Measurements from ENCODE around the gene PTP4A2.

Gene PTP4A2

GRCh38 chr1:31881688-31882000, 56.5 kb downstream of the PTP4A2 start:
- no peaks in the 10 kb centered on the region for H3K36me3 ChIP-seq (ENCODE audit: insufficient read depth, low read length)
- H3K27me3 ChIP-seq (ENCODE audit: insufficient read depth, low read length), result peaks cover 3% of the 10 kb centered on the region
- no peak overlapping the region for H2AFZ ChIP-seq (ENCODE audit: low read depth, low read length)
- H3K4me3 ChIP-seq (ENCODE audit: low read length), result no peak overlapping the region
- H3K9me3 ChIP-seq (ENCODE audit: low read length), result no peaks in the 10 kb centered on the region
- H3K4me1 ChIP-seq (ENCODE audit: insufficient read depth, low read length), result no peaks in the 10 kb centered on the region

GRCh38 chr1:31880957-31881687, 57.0 kb downstream of the PTP4A2 start:
- Histone ChIP-seq H3K4me3 (ENCODE audit: low read length) (no peak overlapping the region), H3K27me3 (ENCODE audit: insufficient read depth, low read length) (peaks cover 3% of the 10 kb centered on the region), H3K36me3 (ENCODE audit: insufficient read depth, low read length) (no peaks in the 10 kb centered on the region), H2AFZ (ENCODE audit: low read depth, low read length) (no peak overlapping the region), H3K9me3 (ENCODE audit: low read length) (no peaks in the 10 kb centered on the region), H3K4me1 (ENCODE audit: insufficient read depth, low read length) (no peaks in the 10 kb centered on the region)

- Histone ChIP-seq H3K9me3 (ENCODE audit: low read length) (no peaks in the 10 kb centered on the region), H3K36me3 (ENCODE audit: insufficient read depth, low read length) (no peaks in the 10 kb centered on the region), H3K27me3 (ENCODE audit: insufficient read depth, low read length) (peaks cover 3% of the 10 kb centered on the region), H3K4me1 (ENCODE audit: insufficient read depth, low read length) (no peaks in the 10 kb centered on the region), H3K4me3 (ENCODE audit: low read length) (no peak overlapping the region), H2AFZ (ENCODE audit: low read depth, low read length) (no peak overlapping the region)
These were observed 58.1 kb downstream of the PTP4A2 start for GRCh38 chr1:31879981-31880608.

- no peak overlapping the region for H3K4me3 ChIP-seq (ENCODE audit: low read length)
- no peaks in the 10 kb centered on the region for H3K9me3 ChIP-seq (ENCODE audit: low read length)
- peaks cover 3% of the 10 kb centered on the region for H3K27me3 ChIP-seq (ENCODE audit: insufficient read depth, low read length)
- no peak overlapping the region for H2AFZ ChIP-seq (ENCODE audit: low read depth, low read length)
- H3K36me3 ChIP-seq (ENCODE audit: insufficient read depth, low read length), result no peaks in the 10 kb centered on the region
- H3K4me1 ChIP-seq (ENCODE audit: insufficient read depth, low read length), result no peaks in the 10 kb centered on the region
These were observed 60.1 kb downstream of the PTP4A2 start for GRCh38 chr1:31878058-31878457.

- Histone ChIP-seq H3K36me3 (ENCODE audit: insufficient read depth, low read length) (no peaks in the 10 kb centered on the region), H3K4me1 (ENCODE audit: insufficient read depth, low read length) (no peaks in the 10 kb centered on the region), H3K9me3 (ENCODE audit: low read length) (no peaks in the 10 kb centered on the region), H3K27me3 (ENCODE audit: insufficient read depth, low read length) (peaks cover 3% of the 10 kb centered on the region), H3K4me3 (ENCODE audit: low read length) (no peak overlapping the region), H2AFZ (ENCODE audit: low read depth, low read length) (no peak overlapping the region)
These were observed 60.6 kb downstream of the PTP4A2 start for GRCh38 chr1:31877544-31877943.

GRCh38 chr1:31875636-31876236, 62.4 kb downstream of the PTP4A2 start:
- Histone ChIP-seq H3K9me3 (ENCODE audit: low read length) (no peaks in the 10 kb centered on the region), H3K4me3 (ENCODE audit: low read length) (no peak overlapping the region), H3K27me3 (ENCODE audit: insufficient read depth, low read length) (peaks cover 3% of the 10 kb centered on the region), H3K36me3 (ENCODE audit: insufficient read depth, low read length) (no peaks in the 10 kb centered on the region), H2AFZ (ENCODE audit: low read depth, low read length) (no peak overlapping the region), H3K4me1 (ENCODE audit: insufficient read depth, low read length) (no peaks in the 10 kb centered on the region)

- Histone ChIP-seq H3K27me3 (ENCODE audit: insufficient read depth, low read length) (peaks cover 3% of the 10 kb centered on the region), H3K9me3 (ENCODE audit: low read length) (no peaks in the 10 kb centered on the region), H2AFZ (ENCODE audit: low read depth, low read length) (no peak overlapping the region), H3K4me1 (ENCODE audit: insufficient read depth, low read length) (no peaks in the 10 kb centered on the region), H3K36me3 (ENCODE audit: insufficient read depth, low read length) (no peaks in the 10 kb centered on the region), H3K4me3 (ENCODE audit: low read length) (no peak overlapping the region)
These were observed 63.2 kb downstream of the PTP4A2 start for GRCh38 chr1:31874942-31875341.

- H3K9me3 ChIP-seq (ENCODE audit: low read length), result no peaks in the 10 kb centered on the region
- H3K4me3 ChIP-seq (ENCODE audit: low read length), result no peak overlapping the region
These were observed 65.2 kb downstream of the PTP4A2 start for GRCh38 chr1:31872658-31873636.

GRCh38 chr1:31871703-31872102, 66.5 kb downstream of the PTP4A2 start:
- no peaks in the 10 kb centered on the region for H3K4me1 ChIP-seq (ENCODE audit: insufficient read depth, low read length)
- no peaks in the 10 kb centered on the region for H3K9me3 ChIP-seq (ENCODE audit: low read length)

More at GRCh38 chr1:31872658-31873636, 65.2 kb downstream of the PTP4A2 start:
- Histone ChIP-seq H3K27me3 (ENCODE audit: insufficient read depth, low read length) (peaks cover 3% of the 10 kb centered on the region), H3K36me3 (ENCODE audit: insufficient read depth, low read length) (no peaks in the 10 kb centered on the region), H2AFZ (ENCODE audit: low read depth, low read length) (no peak overlapping the region), H3K4me1 (ENCODE audit: insufficient read depth, low read length) (no peaks in the 10 kb centered on the region)

GRCh38 chr1:31870086-31870736, 68.0 kb downstream of the PTP4A2 start:
- Histone ChIP-seq H3K27me3 (ENCODE audit: insufficient read depth, low read length) (no peaks in the 10 kb centered on the region), H2AFZ (ENCODE audit: low read depth, low read length) (no peak overlapping the region), H3K4me1 (ENCODE audit: insufficient read depth, low read length) (no peaks in the 10 kb centered on the region), H3K9me3 (ENCODE audit: low read length) (no peaks in the 10 kb centered on the region), H3K36me3 (ENCODE audit: insufficient read depth, low read length) (no peaks in the 10 kb centered on the region), H3K4me3 (ENCODE audit: low read length) (no peak overlapping the region)

More at GRCh38 chr1:31871703-31872102, 66.5 kb downstream of the PTP4A2 start:
- H3K4me3 ChIP-seq (ENCODE audit: low read length), result no peak overlapping the region
- no peaks in the 10 kb centered on the region for H3K36me3 ChIP-seq (ENCODE audit: insufficient read depth, low read length)
- H2AFZ ChIP-seq (ENCODE audit: low read depth, low read length), result no peak overlapping the region
- no peaks in the 10 kb centered on the region for H3K27me3 ChIP-seq (ENCODE audit: insufficient read depth, low read length)

GRCh38 chr1:31869449-31869848, 68.7 kb downstream of the PTP4A2 start:
- no peaks in the 10 kb centered on the region for H3K36me3 ChIP-seq (ENCODE audit: insufficient read depth, low read length)
- H3K9me3 ChIP-seq (ENCODE audit: low read length), result no peaks in the 10 kb centered on the region
- H3K27me3 ChIP-seq (ENCODE audit: insufficient read depth, low read length), result no peaks in the 10 kb centered on the region
- H3K4me3 ChIP-seq (ENCODE audit: low read length), result no peak overlapping the region
- no peak overlapping the region for H2AFZ ChIP-seq (ENCODE audit: low read depth, low read length)
- no peaks in the 10 kb centered on the region for H3K4me1 ChIP-seq (ENCODE audit: insufficient read depth, low read length)

GRCh38 chr1:31868862-31869261, 69.3 kb downstream of the PTP4A2 start:
- Histone ChIP-seq H3K36me3 (ENCODE audit: insufficient read depth, low read length) (no peaks in the 10 kb centered on the region), H3K4me1 (ENCODE audit: insufficient read depth, low read length) (no peaks in the 10 kb centered on the region), H3K27me3 (ENCODE audit: insufficient read depth, low read length) (no peaks in the 10 kb centered on the region), H3K4me3 (ENCODE audit: low read length) (no peak overlapping the region), H3K9me3 (ENCODE audit: low read length) (no peaks in the 10 kb centered on the region), H2AFZ (ENCODE audit: low read depth, low read length) (no peak overlapping the region)
